Activated CD4-positive, alpha-beta memory T cell treated with anti-CD3 and anti-CD28 coated beads, Interleukin-2, amount 10 ng/mL, durations not matched to agents 7 days and 5 days (primary cell): ENCODE data around the gene E2F7. TPM values are rescaled to one million over a fixed set of nuclear protein-coding genes. Genes with fewer than 3 reads are reported as not detected.

ENCODE experiments used
- CTCF ChIA-PET: fragments of 350-600 bp; sonication (Branson Sonifier 250); formaldehyde crosslinking; loops from one replicate; lab custom pipeline; 2021; ENCODE audit warnings: antibody characterized with exemption, inconsistent platforms; lab: Charles Lee
- POLR2A ChIA-PET: fragments of 350-600 bp; sonication (Branson Sonifier 250); formaldehyde crosslinking; loops from one replicate; lab custom pipeline; 2021; ENCODE audit warnings: antibody characterized with exemption; lab: Charles Lee
- DNase-seq: peaks from one replicate; pipeline ENCODE4 v3.0.0-alpha.2; 2020
- H3K27ac Mint-ChIP-seq: one replicate; pipeline ENCODE4 v1.8.0; 2021; ENCODE audit warnings: mild to moderate bottlenecking, mixed read lengths
- H3K27me3 Mint-ChIP-seq: one replicate; pipeline ENCODE4 v1.8.0; 2021; ENCODE audit warnings: mixed read lengths
- H3K36me3 Mint-ChIP-seq: one replicate; pipeline ENCODE4 v1.8.0; 2021; ENCODE audit warnings: low read depth, mixed read lengths
- H3K4me1 Mint-ChIP-seq: one replicate; pipeline ENCODE4 v1.8.0; 2021; ENCODE audit warnings: mixed read lengths
- H3K4me3 Mint-ChIP-seq: one replicate; pipeline ENCODE4 v1.8.0; 2021; ENCODE audit warnings: mild to moderate bottlenecking, mixed read lengths
- H3K9me3 Mint-ChIP-seq: one replicate; pipeline ENCODE4 v1.8.0; 2021; ENCODE audit warnings: mixed read lengths
- total RNA-seq, 2 experiments: library from RNA; stranded (reverse); gene quantifications; one replicate each; pipeline ENCODE4 v1.2.3, GENCODE V29; 2021

E2F7 gene
- total RNA-seq, 2 experiments from 2014 or later = 14.2 to 19.1 TPM

GRCh38 chr12:77060136-77060882 lies 5.1 kb downstream of the E2F7 start:
- ChIA-PET POLR2A (interaction anchor here (1.0 to 1.6 kb wide), 2 partner anchors 17 to 27 kb away, joined by 3 read pairs; no protein-coding TSS in a partner anchor), CTCF (interaction anchor here (0.8 kb wide), 1 partner anchor 11 kb away, joined by 3 read pairs; no protein-coding TSS in a partner anchor)
- Mint-ChIP-seq H3K4me3 (no peak overlapping the region), H3K27me3 (no peaks in the 10 kb centered on the region), H3K27ac (no peak overlapping the region), H3K36me3 (peaks cover 69% of the 10 kb centered on the region), H3K9me3 (no peaks in the 10 kb centered on the region), H3K4me1 (peaks cover 41% of the 10 kb centered on the region)
- no peak for DNase-seq

- no peak overlapping the region for H3K27ac Mint-ChIP-seq
- CTCF ChIA-PET = interaction anchor here (0.7 kb wide), 1 partner anchor 9 kb away, joined by 3 read pairs; no protein-coding TSS in a partner anchor
- no peak overlapping the region for H3K4me3 Mint-ChIP-seq
- POLR2A ChIA-PET = no interaction called here
- H3K9me3 Mint-ChIP-seq = no peaks in the 10 kb centered on the region
- peaks cover 79% of the 10 kb centered on the region for H3K36me3 Mint-ChIP-seq
- no peaks in the 10 kb centered on the region for H3K27me3 Mint-ChIP-seq
- DNase-seq = no peak
- peaks cover 34% of the 10 kb centered on the region for H3K4me1 Mint-ChIP-seq
These were observed 6.6 kb downstream of the E2F7 start for GRCh38 chr12:77058740-77059139.

GRCh38 chr12:77054851-77055250 lies 10.5 kb downstream of the E2F7 start:
- Mint-ChIP-seq H3K36me3 (peaks cover 55% of the 10 kb centered on the region), H3K4me3 (no peak overlapping the region), H3K4me1 (peaks cover under 1% of the 10 kb centered on the region), H3K27ac (no peak overlapping the region), H3K27me3 (no peaks in the 10 kb centered on the region), H3K9me3 (no peaks in the 10 kb centered on the region)
- CTCF ChIA-PET = no interaction called here
- no peak for DNase-seq
- POLR2A ChIA-PET = no interaction called here

- CTCF ChIA-PET = no interaction called here
- Mint-ChIP-seq H3K27me3 (no peaks in the 10 kb centered on the region), H3K4me1 (no peaks in the 10 kb centered on the region), H3K36me3 (peaks cover 54% of the 10 kb centered on the region), H3K27ac (no peak overlapping the region), H3K4me3 (no peak overlapping the region), H3K9me3 (no peaks in the 10 kb centered on the region)
- POLR2A ChIA-PET = no interaction called here
- no peak for DNase-seq
These were observed 12.1 kb downstream of the E2F7 start for GRCh38 chr12:77053259-77053658.

- ChIA-PET POLR2A (interaction anchor here (1.2 kb wide), 1 partner anchor 15 kb away, joined by 3 read pairs; the partner anchor contains the start of gene E2F7), CTCF (interaction anchor here (0.7 to 2.2 kb wide), 12 partner anchors 9 to 82 kb away, joined by 3 to 9 read pairs (median 4); no protein-coding TSS in a partner anchor)
- Mint-ChIP-seq H3K27me3 (no peaks in the 10 kb centered on the region), H3K4me1 (no peaks in the 10 kb centered on the region), H3K4me3 (no peak overlapping the region), H3K9me3 (no peaks in the 10 kb centered on the region), H3K36me3 (peaks cover 63% of the 10 kb centered on the region), H3K27ac (no peak overlapping the region)
- no peak for DNase-seq
These were observed 15.5 kb downstream of the E2F7 start for GRCh38 chr12:77049767-77050353.

- H3K9me3 Mint-ChIP-seq = no peaks in the 10 kb centered on the region
- DNase-seq = no peak
- no peaks in the 10 kb centered on the region for H3K27me3 Mint-ChIP-seq
- ChIA-PET POLR2A (interaction anchor here (1.1 kb wide), 1 partner anchor 17 kb away, joined by 5 read pairs; no protein-coding TSS in a partner anchor), CTCF (no interaction called here)
- no peaks in the 10 kb centered on the region for H3K4me1 Mint-ChIP-seq
- no peak overlapping the region for H3K27ac Mint-ChIP-seq
- H3K4me3 Mint-ChIP-seq = no peak overlapping the region
- peaks cover 56% of the 10 kb centered on the region for H3K36me3 Mint-ChIP-seq
These were observed 17.8 kb downstream of the E2F7 start for GRCh38 chr12:77047341-77048109.

GRCh38 chr12:77046468-77046867 lies 18.9 kb downstream of the E2F7 start:
- peaks cover 66% of the 10 kb centered on the region for H3K36me3 Mint-ChIP-seq

GRCh38 chr12:77045183-77045582 lies 20.2 kb downstream of the E2F7 start:
- Mint-ChIP-seq H3K4me1 (no peaks in the 10 kb centered on the region), H3K27ac (no peak overlapping the region), H3K4me3 (no peak overlapping the region), H3K27me3 (no peaks in the 10 kb centered on the region), H3K9me3 (no peaks in the 10 kb centered on the region), H3K36me3 (peaks cover 79% of the 10 kb centered on the region)
- no peak for DNase-seq
- POLR2A ChIA-PET = no interaction called here
- CTCF ChIA-PET = no interaction called here

More at GRCh38 chr12:77046468-77046867, 18.9 kb downstream of the E2F7 start:
- Mint-ChIP-seq H3K4me1 (no peaks in the 10 kb centered on the region), H3K27me3 (no peaks in the 10 kb centered on the region), H3K27ac (no peak overlapping the region), H3K4me3 (no peak overlapping the region), H3K9me3 (no peaks in the 10 kb centered on the region)
- CTCF ChIA-PET = no interaction called here
- POLR2A ChIA-PET = interaction anchor here (1.1 kb wide), 1 partner anchor 18 kb away, joined by 5 read pairs; no protein-coding TSS in a partner anchor
- DNase-seq = no peak

- ChIA-PET POLR2A (no interaction called here), CTCF (no interaction called here)
- Mint-ChIP-seq H3K9me3 (no peaks in the 10 kb centered on the region), H3K27me3 (no peaks in the 10 kb centered on the region), H3K36me3 (peaks cover 83% of the 10 kb centered on the region), H3K4me1 (no peaks in the 10 kb centered on the region), H3K4me3 (no peak overlapping the region), H3K27ac (no peak overlapping the region)
- DNase-seq = no peak
These were observed 20.6 kb downstream of the E2F7 start for GRCh38 chr12:77044721-77045120.

GRCh38 chr12:77042833-77043232 lies 22.5 kb downstream of the E2F7 start:
- DNase-seq = no peak
- Mint-ChIP-seq H3K9me3 (peaks cover 5% of the 10 kb centered on the region), H3K27me3 (no peaks in the 10 kb centered on the region), H3K36me3 (peaks cover 87% of the 10 kb centered on the region), H3K4me1 (no peaks in the 10 kb centered on the region), H3K27ac (no peak overlapping the region), H3K4me3 (no peak overlapping the region)
- POLR2A ChIA-PET = interaction anchor here (1.1 kb wide), 1 partner anchor 17 kb away, joined by 3 read pairs; no protein-coding TSS in a partner anchor
- CTCF ChIA-PET = no interaction called here

- H3K36me3 Mint-ChIP-seq = peaks cover 83% of the 10 kb centered on the region
- H3K4me1 Mint-ChIP-seq = no peaks in the 10 kb centered on the region
- ChIA-PET POLR2A (interaction anchor here (0.7 kb wide), 1 partner anchor 8 kb away, joined by 3 read pairs; no protein-coding TSS in a partner anchor), CTCF (interaction anchor here (1.0 to 1.5 kb wide), 2 partner anchors 9 to 29 kb away, joined by 3 to 6 read pairs; no protein-coding TSS in a partner anchor)
- H3K9me3 Mint-ChIP-seq = peaks cover 9% of the 10 kb centered on the region
- H3K4me3 Mint-ChIP-seq = no peak overlapping the region
- no peak for DNase-seq
- no peak overlapping the region for H3K27ac Mint-ChIP-seq
- no peaks in the 10 kb centered on the region for H3K27me3 Mint-ChIP-seq
These were observed 25.1 kb downstream of the E2F7 start for GRCh38 chr12:77040231-77040630.

GRCh38 chr12:77035226-77035625 lies 30.1 kb downstream of the E2F7 start:
- DNase-seq = no peak
- no peak overlapping the region for H3K27ac Mint-ChIP-seq
- H3K9me3 Mint-ChIP-seq = peaks cover 9% of the 10 kb centered on the region
- ChIA-PET POLR2A (no interaction called here), CTCF (interaction anchor here (1.4 kb wide), 1 partner anchor 24 kb away, joined by 5 read pairs; no protein-coding TSS in a partner anchor)
- no peaks in the 10 kb centered on the region for H3K27me3 Mint-ChIP-seq
- H3K36me3 Mint-ChIP-seq = peaks cover 75% of the 10 kb centered on the region
- H3K4me3 Mint-ChIP-seq = no peak overlapping the region
- peaks cover 10% of the 10 kb centered on the region for H3K4me1 Mint-ChIP-seq
